DND-41 (cell line): ENCODE results near the gene SH3RF3.

Experiments used
- ATAC-seq: fragments of 200-7000 bp; cut with Tn5 transposase; 3 replicates; pipeline ENCODE4 v1.9.1; 2021; ENCODE audit warnings: low read depth; ENCODE audit not compliant: insufficient read depth
- DNase-seq: peaks from one replicate; pipeline ENCODE4 v3.0.0-alpha.2; 2020
- H2AFZ ChIP-seq: 2 replicates; pipeline ENCODE4 v1.6.0; 2012; ENCODE audit warnings: low read depth, low read length
- H3K27ac ChIP-seq: 2 replicates; pipeline ENCODE4 v1.5.1; 2012; ENCODE audit warnings: low read length, inconsistent platforms
- H3K27me3 ChIP-seq: fragments of 200-600 bp; sonication (generic); 2 replicates; pipeline ENCODE4 v1.6.0; 2012; ENCODE audit warnings: low read length, mild to moderate bottlenecking, inconsistent platforms; ENCODE audit not compliant: insufficient read depth, poor library complexity
- H3K36me3 ChIP-seq: 2 replicates; pipeline ENCODE4 v1.5.1; 2012; ENCODE audit warnings: low read length, inconsistent platforms; ENCODE audit not compliant: insufficient read depth
- H3K4me1 ChIP-seq: 2 replicates; pipeline ENCODE4 v1.5.1; 2012; ENCODE audit warnings: mild to moderate bottlenecking, low read length; ENCODE audit not compliant: insufficient read depth
- H3K4me2 ChIP-seq: 2 replicates; pipeline ENCODE4 v1.6.0; 2012; ENCODE audit warnings: mild to moderate bottlenecking, moderate library complexity, low read length, inconsistent platforms; ENCODE audit not compliant: insufficient read depth
- H3K4me3 ChIP-seq, 2 experiments: fragments of 200-600 bp in 1 of 2; shearing (Covaris generic) in 1 of 2; 2 replicates each; pipeline ENCODE4 v1.5.1; 2012 to 2016; ENCODE audit warnings: inconsistent platforms in 2 of 2, low read length in 2 of 2, mild to moderate bottlenecking in 2 of 2, low read depth in 1 of 2, moderate library complexity in 1 of 2
- H3K79me2 ChIP-seq: 2 replicates; pipeline ENCODE4 v1.6.0; 2012; ENCODE audit warnings: low read length, inconsistent platforms; ENCODE audit not compliant: insufficient read depth
- H3K9ac ChIP-seq: 2 replicates; pipeline ENCODE4 v1.6.0; 2012; ENCODE audit warnings: low read depth, mild to moderate bottlenecking, inconsistent platforms, low read length, moderate library complexity
- H3K9me3 ChIP-seq: 2 replicates; pipeline ENCODE4 v1.5.1; 2012; ENCODE audit warnings: low read length, moderate library complexity, mild to moderate bottlenecking, inconsistent platforms; ENCODE audit not compliant: insufficient read depth, severe bottlenecking
- H4K20me1 ChIP-seq: 2 replicates; pipeline ENCODE4 v1.6.0; 2012; ENCODE audit warnings: low read length; ENCODE audit not compliant: insufficient read depth
- CTCF ChIP-seq: IDR thresholded peaks from 2 replicates; pipeline ENCODE4 v1.5.1; 2012; ENCODE audit warnings: borderline replicate concordance, low read length, moderate library complexity, mild to moderate bottlenecking; ENCODE audit not compliant: poor library complexity, severe bottlenecking; ENCODE audit errors: extremely low read depth
- EZH2 ChIP-seq: IDR thresholded peaks from 3 replicates; pipeline ENCODE4 v1.6.1; 2012; ENCODE audit warnings: borderline replicate concordance, low read depth, mild to moderate bottlenecking, moderate library complexity, low read length, inconsistent platforms; ENCODE audit not compliant: severe bottlenecking

The SH3RF3 gene

GRCh38 chr2:109531896-109532727 lies 403.1 kb downstream of the SH3RF3 start:
- no peaks in the 10 kb centered on the region; the same call in 1 of the 2 replicates for H4K20me1 ChIP-seq
- DNase-seq: no peak
- no peak overlapping the region for H3K4me3 ChIP-seq
- no peak for TF ChIP-seq EZH2
- no peak for TF ChIP-seq CTCF
- ATAC-seq: no peak
- H3K27ac ChIP-seq: no peak overlapping the region
- H3K9ac ChIP-seq: no peak overlapping the region
- peaks cover 53% of the 10 kb centered on the region for H3K27me3 ChIP-seq
- no peak overlapping the region for H3K4me2 ChIP-seq
- H3K9me3 ChIP-seq: no peaks in the 10 kb centered on the region
- no peaks in the 10 kb centered on the region for H3K36me3 ChIP-seq
- no peaks in the 10 kb centered on the region for H3K4me1 ChIP-seq
- no peaks in the 10 kb centered on the region for H3K79me2 ChIP-seq
- no peak overlapping the region for H2AFZ ChIP-seq

DNA sequence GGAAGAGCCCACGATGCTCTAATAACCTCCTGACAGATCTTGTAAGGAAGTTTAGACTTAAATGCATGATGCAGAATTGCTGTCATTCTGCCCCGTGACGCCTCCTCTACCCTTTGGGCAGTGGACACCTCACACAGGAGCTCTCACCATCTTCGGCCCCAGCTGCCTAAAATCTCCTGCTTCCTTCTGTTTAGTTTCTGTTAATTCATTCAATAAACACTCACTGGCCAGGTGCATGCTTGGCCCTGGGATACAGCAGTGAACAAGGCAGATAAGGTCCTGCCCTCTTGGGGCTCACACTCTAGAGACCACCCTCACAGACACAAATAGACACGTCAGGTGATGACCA lies 403.7 kb downstream of the SH3RF3 start:
- Histone ChIP-seq H4K20me1 (no peaks in the 10 kb centered on the region; the same call in 1 of the 2 replicates), H2AFZ (no peak overlapping the region), H3K4me1 (no peaks in the 10 kb centered on the region), H3K27ac (no peak overlapping the region), H3K9me3 (no peaks in the 10 kb centered on the region), H3K4me3 (no peak overlapping the region), H3K27me3 (peaks cover 53% of the 10 kb centered on the region), H3K4me2 (no peak overlapping the region), H3K36me3 (no peaks in the 10 kb centered on the region), H3K9ac (no peak overlapping the region), H3K79me2 (no peaks in the 10 kb centered on the region)
- ATAC-seq: no peak
- TF ChIP-seq EZH2: no peak
- TF ChIP-seq CTCF: no peak
- no peak for DNase-seq

DNA sequence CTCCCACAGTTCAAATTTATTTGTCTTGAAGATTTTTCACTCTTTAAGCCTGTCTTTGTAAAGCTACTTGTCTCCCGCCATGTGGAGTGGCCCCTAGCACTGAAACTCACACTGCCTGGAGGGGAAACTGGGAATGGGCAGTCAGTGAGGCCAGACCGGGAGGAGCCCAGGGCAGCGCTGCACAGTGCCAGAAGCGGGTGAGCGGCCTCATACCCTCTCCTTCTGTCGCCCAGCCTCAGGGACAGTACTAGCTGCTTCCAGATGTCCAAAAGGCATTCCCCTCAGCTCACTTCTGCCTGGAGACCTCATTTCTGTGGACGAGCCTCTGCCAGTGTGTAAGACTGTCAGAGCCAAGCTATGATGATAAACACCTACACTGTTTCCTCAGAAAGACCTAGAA lies 404.8 kb downstream of the SH3RF3 start:
- Histone ChIP-seq H3K9ac (no peak overlapping the region), H3K79me2 (no peaks in the 10 kb centered on the region), H4K20me1 (no peaks in the 10 kb centered on the region), H3K4me2 (no peak overlapping the region), H3K9me3 (no peaks in the 10 kb centered on the region), H3K4me3 (no peak overlapping the region), H3K36me3 (no peaks in the 10 kb centered on the region), H3K27ac (no peak overlapping the region), H2AFZ (no peak overlapping the region), H3K27me3 (peaks cover 48% of the 10 kb centered on the region), H3K4me1 (no peaks in the 10 kb centered on the region)
- TF ChIP-seq CTCF: no peak
- no peak for TF ChIP-seq EZH2
- ATAC-seq (no peak), DNase-seq (no peak)
